NCI-H1694 (cell line): Measurements from ENCODE around the gene CHMP1A.

Source experiments
- DNase-seq: peaks from one replicate; lab custom pipeline; 2025; lab: John Stamatoyannopoulos, UW

Gene CHMP1A

GRCh38 chr16:89602952-89603590 is 54.4 kb downstream of the CHMP1A start:
- no peak for DNase-seq

- no peak for DNase-seq
Measured at GRCh38 chr16:89602273-89602951, 55.1 kb downstream of the CHMP1A start.

- no peak for DNase-seq
Measured at GRCh38 chr16:89601906-89602272, 55.6 kb downstream of the CHMP1A start.

- no peak for DNase-seq
Measured at GRCh38 chr16:89600956-89601355, 56.6 kb downstream of the CHMP1A start.

- no peak for DNase-seq
Measured at GRCh38 chr16:89600427-89600826, 57.1 kb downstream of the CHMP1A start.

GRCh38 chr16:89599902-89600301 is 57.6 kb downstream of the CHMP1A start:
- no peak for DNase-seq

GRCh38 chr16:89599451-89599858 is 58.1 kb downstream of the CHMP1A start:
- no peak for DNase-seq

GRCh38 chr16:89598199-89598598 is 59.3 kb downstream of the CHMP1A start:
- DNase-seq, result no peak

- DNase-seq, result no peak
Measured at GRCh38 chr16:89596957-89597649, 60.4 kb downstream of the CHMP1A start.

GRCh38 chr16:89596061-89596689 is 61.3 kb downstream of the CHMP1A start:
- no peak for DNase-seq

- no peak for DNase-seq
Measured at GRCh38 chr16:89595330-89596060, 62.0 kb downstream of the CHMP1A start.
